ENCODE data around the gene BST2. TPM values are rescaled to one million over a fixed set of nuclear protein-coding genes. Genes with fewer than 3 reads are reported as not detected.

The BST2 gene
- total and polyA plus RNA-seq, 2 of the 8 experiments (the other 6 are each of a cell fraction or from before 2014, with no cell fraction given), result 18.1 to 72.8 TPM

DNA sequence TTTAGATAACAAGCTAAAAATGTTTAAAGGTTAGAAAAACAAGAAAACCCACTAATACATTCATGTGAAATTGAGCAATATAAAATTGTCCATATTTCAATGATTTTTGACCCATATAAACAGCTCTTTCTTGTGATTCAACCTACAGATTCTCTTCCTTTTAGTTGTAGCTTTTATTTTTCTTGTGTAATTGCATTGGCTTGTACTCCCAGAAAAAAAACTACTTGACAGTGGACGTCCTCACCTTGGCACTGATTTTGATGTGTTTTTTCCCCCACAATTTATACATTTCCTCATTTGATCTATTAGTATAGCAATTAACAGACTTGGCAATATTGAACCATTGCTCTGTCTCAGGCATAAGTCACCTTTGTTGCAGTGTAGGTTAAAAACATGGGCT, 16.1 kb downstream of the BST2 start:
- DNase-seq (ENCODE audit: low read depth in 1 of 2, low spot score in 2 of 2), result no peak
- no peak overlapping the region for H2BK12ac ChIP-seq (ENCODE audit: low read depth, low read length)
- H3K36me3 ChIP-seq (ENCODE audit: control insufficient read depth in 2 of 4, insufficient read depth in 4 of 4, low read length in 3 of 4), result no peaks in the 10 kb centered on the region
- H2BK15ac ChIP-seq (ENCODE audit: low read length), result no peak overlapping the region
- H2BK120ac ChIP-seq (replicated peaks; ENCODE audit: low read depth, low read length), result no peak overlapping the region
- peaks cover 0 to 9% (median 4%) of the 10 kb centered on the region in 4 experiments; a peak in 5 of 7 replicates for H3K4me1 ChIP-seq (replicated peaks in 1 of 4; ENCODE audit: control insufficient read depth in 3 of 4, insufficient read depth in 4 of 4, low read length in 3 of 4)
- H4K5ac ChIP-seq (ENCODE audit: insufficient read length, low read depth, low read length), result no peak overlapping the region
- no peak overlapping the region for H3K18ac ChIP-seq (ENCODE audit: extremely low read depth, low read length)
- no peak overlapping the region for H3K4ac ChIP-seq (replicated peaks; ENCODE audit: insufficient read length, low read depth, low read length)
- peaks cover 0 to 5% (median 0%) of the 10 kb centered on the region in 4 experiments; a peak in 2 of 7 replicates for H3K27me3 ChIP-seq (replicated peaks in 1 of 4; ENCODE audit: control insufficient read depth in 3 of 4, extremely low read depth in 1 of 4, insufficient read depth in 3 of 4, low read length in 3 of 4)
- no peak overlapping the region for H3K14ac ChIP-seq (ENCODE audit: insufficient read length)
- 47% methylated on average over 1 of the region's 1 CpG; no CpG with 5 or more reads in 1 of the 2 experiments for WGBS, 2 experiments (ENCODE audit: extremely low coverage in 1 of 2, insufficient coverage in 1 of 2, insufficient read length in 1 of 2, insufficient replicate concordance in 2 of 2, low coverage in 1 of 2, low lambda C conversion rate in 2 of 2, missing lambda C conversion rate in 1 of 2)
- no peak overlapping the region; a peak in 1 of 4 replicates for H3K4me2 ChIP-seq (ENCODE audit: insufficient read depth in 1 of 2, low read depth in 2 of 2, low read length in 2 of 2)
- no peak overlapping the region for H4K8ac ChIP-seq (ENCODE audit: extremely low read depth, insufficient read depth, low read length)
- H4K20me1 ChIP-seq (replicated peaks in 1 of 2; ENCODE audit: control insufficient read depth in 1 of 2, insufficient read depth in 2 of 2, low read length in 2 of 2), result no peaks in the 10 kb centered on the region
- H2AK5ac ChIP-seq (ENCODE audit: low read depth, low read length), result no peak overlapping the region
- H3K23me2 ChIP-seq (ENCODE audit: low read depth, low read length), result peaks cover 11% of the 10 kb centered on the region
- no peak for FAIRE-seq
- no peak overlapping the region for H3K4me3 ChIP-seq (ENCODE audit: extremely low read depth in 1 of 4, insufficient read depth in 2 of 4, low read depth in 3 of 4, low read length in 4 of 4)
- no peak overlapping the region for H4K91ac ChIP-seq (replicated peaks; ENCODE audit: insufficient read length, low read length)
- H3K23ac ChIP-seq (ENCODE audit: insufficient read length), result no peak overlapping the region
- ChIA-PET POLR2A (ENCODE audit: partially characterized antibody) (interaction anchor here (0.7 to 2.2 kb wide), 7 partner anchors 11 to 141 kb away, joined by 3 to 8 read pairs (median 3); no protein-coding TSS in a partner anchor), CTCF (ENCODE audit: partially characterized antibody) (interaction anchor here (0.9 to 13.5 kb wide), 20 partner anchors 13 to 388 kb away, joined by 3 to 153 read pairs (median 5); partner anchors contain the start of genes MVB12A and PLVAP)
- H2AFZ ChIP-seq (ENCODE audit: low read length), result no peak overlapping the region
- no peaks in the 10 kb centered on the region for H3K9me3 ChIP-seq (ENCODE audit: insufficient read depth in 2 of 2, low read depth in 1 of 2, low read length in 1 of 2)
- no peaks in the 10 kb centered on the region for H3K79me2 ChIP-seq (ENCODE audit: control insufficient read depth in 1 of 2, insufficient read depth in 2 of 2, low read length in 2 of 2)
- no peaks in the 10 kb centered on the region for H3K79me1 ChIP-seq (ENCODE audit: low read depth, low read length)
- no peak overlapping the region for H2BK5ac ChIP-seq (ENCODE audit: low read depth, low read length)
- H3K27ac ChIP-seq (ENCODE audit: low read depth, low read length), result no peak overlapping the region
- no peak overlapping the region for H2BK20ac ChIP-seq (ENCODE audit: low read length)
- H3K9ac ChIP-seq (replicated peaks in 1 of 4; ENCODE audit: extremely low read depth in 1 of 4, low read depth in 3 of 4, low read length in 3 of 4), result no peak overlapping the region
- no peak overlapping the region for H3K56ac ChIP-seq (replicated peaks; ENCODE audit: insufficient read length, low read depth, low read length)
- TF ChIP-seq RNF2 (IDR thresholded peaks at IDR 0.05; ENCODE audit: borderline replicate concordance, low read depth, low read length, missing control alignments, poor library complexity, severe bottlenecking) (no peak), MAFK (IDR thresholded peaks at IDR 0.05; ENCODE audit: low read depth, low read length) (no peak)
- TF ChIP-seq, protein P1, sequence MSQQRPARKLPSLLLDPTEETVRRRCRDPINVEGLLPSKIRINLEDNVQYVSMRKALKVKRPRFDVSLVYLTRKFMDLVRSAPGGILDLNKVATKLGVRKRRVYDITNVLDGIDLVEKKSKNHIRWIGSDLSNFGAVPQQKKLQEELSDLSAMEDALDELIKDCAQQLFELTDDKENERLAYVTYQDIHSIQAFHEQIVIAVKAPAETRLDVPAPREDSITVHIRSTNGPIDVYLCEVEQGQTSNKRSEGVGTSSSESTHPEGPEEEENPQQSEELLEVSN (IDR thresholded peaks at IDR 0.05), result no peak

Measured in H1 (cell line).